PC-3 (cell line): ENCODE measurements around the gene PARP16. TPM values are rescaled to one million over a fixed set of nuclear protein-coding genes. Genes with fewer than 3 reads are reported as not detected.

Experiments used
- ATAC-seq: fragments of 200-7000 bp; cut with Tn5 transposase; 2 replicates; pipeline ENCODE4 v1.9.1; 2020; ENCODE audit warnings: mild to moderate bottlenecking, moderate library complexity
- BruUV-seq: library from RNA; stranded (reverse); fragments of 400-500 nt; replicated peaks from 2 replicates; lab custom pipeline; 2021; lab: Mats Ljungman, UMichigan
- CTCF ChIA-PET: fragments of 300-600 bp; sonication (Branson Sonifier 250); formaldehyde crosslinking; loops from one replicate; lab custom pipeline; 2022; ENCODE audit warnings: antibody characterized with exemption; lab: Charles Lee
- POLR2A ChIA-PET: fragments of 300-600 bp; sonication (Branson Sonifier 250); formaldehyde crosslinking; loops from one replicate; lab custom pipeline; 2022; ENCODE audit warnings: antibody characterized with exemption; ENCODE audit not compliant: unreplicated experiment; lab: Charles Lee
- DNase-seq: peaks from one replicate; pipeline ENCODE4 v3.0.0-alpha.2; 2015
- H2AFZ ChIP-seq: fragments of 300-600 bp; sonication (generic); 2 replicates; pipeline ENCODE4 v1.6.0; 2016; ENCODE audit warnings: antibody characterized with exemption, low read length
- H3F3A ChIP-seq: fragments of 300-600 bp; sonication (generic); one replicate; pipeline ENCODE4 v1.6.0; 2017; ENCODE audit warnings: antibody characterized with exemption, low read length, control low read depth, mild to moderate bottlenecking; ENCODE audit not compliant: unreplicated experiment
- H3K27ac ChIP-seq: fragments of 300-600 bp; sonication (generic); 2 replicates; pipeline ENCODE4 v1.5.1; 2016; ENCODE audit warnings: mild to moderate bottlenecking, low read length
- H3K27me3 ChIP-seq: fragments of 300-600 bp; sonication (generic); 2 replicates; pipeline ENCODE4 v1.6.1; 2016; ENCODE audit warnings: low read length, mixed read lengths
- H3K36me3 ChIP-seq: fragments of 300-600 bp; sonication (generic); 2 replicates; pipeline ENCODE4 v1.6.1; 2016; ENCODE audit warnings: low read depth, mixed run types, low read length, mixed read lengths
- H3K4me1 ChIP-seq: fragments of 300-600 bp; sonication (generic); 2 replicates; pipeline ENCODE4 v1.5.1; 2016; ENCODE audit warnings: low read length; ENCODE audit not compliant: insufficient read depth
- H3K4me2 ChIP-seq: fragments of 300-600 bp; sonication (generic); 2 replicates; pipeline ENCODE4 v1.6.0; 2016; ENCODE audit warnings: low read length
- H3K4me3 ChIP-seq: fragments of 300-600 bp; sonication (generic); 2 replicates; pipeline ENCODE4 v1.5.1; 2016; ENCODE audit warnings: mild to moderate bottlenecking, low read length, mixed read lengths
- H3K79me2 ChIP-seq: fragments of 300-600 bp; sonication (generic); 2 replicates; pipeline ENCODE4 v1.6.1; 2017; ENCODE audit warnings: low read length, mixed read lengths
- H3K9ac ChIP-seq: fragments of 300-600 bp; sonication (generic); 2 replicates; pipeline ENCODE4 v1.6.0; 2016; ENCODE audit warnings: mild to moderate bottlenecking, low read length
- H3K9me2 ChIP-seq: fragments of 300-600 bp; sonication (generic); replicated peaks from 2 replicates; pipeline ENCODE4 v1.6.1; 2016; ENCODE audit warnings: mixed run types, low read length, mixed read lengths
- H3K9me3 ChIP-seq: fragments of 300-600 bp; sonication (generic); 2 replicates; pipeline ENCODE4 v1.6.1; 2016; ENCODE audit warnings: low read length, mixed read lengths
- H4K20me1 ChIP-seq: fragments of 300-600 bp; sonication (generic); 2 replicates; pipeline ENCODE4 v1.6.1; 2016; ENCODE audit warnings: low read length, mixed read lengths
- EZH2 ChIP-seq: fragments of 300-600 bp; sonication (generic); IDR thresholded peaks from one replicate; pipeline ENCODE4 v1.6.1; 2017; ENCODE audit warnings: antibody characterized with exemption, mild to moderate bottlenecking, low read length; ENCODE audit not compliant: unreplicated experiment
- EZH2phosphoT487 ChIP-seq: fragments of 300-600 bp; sonication (generic); IDR thresholded peaks from 2 replicates; pipeline ENCODE4 v1.6.1; 2018; ENCODE audit warnings: mild to moderate bottlenecking, antibody characterized with exemption, low read length, borderline replicate concordance
- intact Hi-C: fragments of 100-400 bp; cut with micrococcal nuclease; formaldehyde crosslinking; loops from 2 replicates; pipeline ENCODE4 v1.9.0; 2023
- total RNA-seq: library from RNA; depleted of rRNA; stranded (reverse); fragments of >200 nt; gene quantifications from 2 replicates; pipeline ENCODE4 v1.2.3, GENCODE V29; 2014
- TF ChIP-seq, protein P1 (sequence below): fragments of 300-600 bp; sonication (generic); conservative IDR thresholded peaks from 2 replicates; pipeline ENCODE4 v1.5.1; 2017; ENCODE audit warnings: antibody characterized with exemption, low read depth, mild to moderate bottlenecking, low read length

Gene PARP16
- total RNA-seq, 1 experiment from 2014 or later, result 6.4 TPM

DNA sequence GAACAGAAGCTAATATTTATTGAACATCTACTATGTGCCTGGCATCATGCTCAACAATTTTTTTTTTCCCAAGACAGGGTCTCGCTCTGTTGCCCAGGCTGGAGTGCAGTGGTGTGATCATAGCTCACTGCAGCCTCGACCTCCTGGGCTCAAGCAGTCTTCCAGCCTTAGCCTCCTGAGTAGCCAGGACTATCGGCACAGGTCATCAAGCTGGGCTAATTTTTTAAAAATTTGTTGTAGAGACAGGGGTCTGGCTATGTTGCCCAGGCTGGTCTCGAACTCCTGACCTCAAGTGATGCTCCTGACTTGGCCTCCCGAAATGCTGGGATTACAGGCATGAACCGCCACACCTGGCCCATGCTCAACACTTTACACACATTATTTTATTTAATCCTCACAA, 39.7 kb downstream of the PARP16 start:
- intact Hi-C loops, result no loop called here
- no peak for TF ChIP-seq EZH2phosphoT487
- TF ChIP-seq EZH2, result no peak
- TF ChIP-seq, protein P1, sequence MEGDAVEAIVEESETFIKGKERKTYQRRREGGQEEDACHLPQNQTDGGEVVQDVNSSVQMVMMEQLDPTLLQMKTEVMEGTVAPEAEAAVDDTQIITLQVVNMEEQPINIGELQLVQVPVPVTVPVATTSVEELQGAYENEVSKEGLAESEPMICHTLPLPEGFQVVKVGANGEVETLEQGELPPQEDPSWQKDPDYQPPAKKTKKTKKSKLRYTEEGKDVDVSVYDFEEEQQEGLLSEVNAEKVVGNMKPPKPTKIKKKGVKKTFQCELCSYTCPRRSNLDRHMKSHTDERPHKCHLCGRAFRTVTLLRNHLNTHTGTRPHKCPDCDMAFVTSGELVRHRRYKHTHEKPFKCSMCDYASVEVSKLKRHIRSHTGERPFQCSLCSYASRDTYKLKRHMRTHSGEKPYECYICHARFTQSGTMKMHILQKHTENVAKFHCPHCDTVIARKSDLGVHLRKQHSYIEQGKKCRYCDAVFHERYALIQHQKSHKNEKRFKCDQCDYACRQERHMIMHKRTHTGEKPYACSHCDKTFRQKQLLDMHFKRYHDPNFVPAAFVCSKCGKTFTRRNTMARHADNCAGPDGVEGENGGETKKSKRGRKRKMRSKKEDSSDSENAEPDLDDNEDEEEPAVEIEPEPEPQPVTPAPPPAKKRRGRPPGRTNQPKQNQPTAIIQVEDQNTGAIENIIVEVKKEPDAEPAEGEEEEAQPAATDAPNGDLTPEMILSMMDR, result no peak
- Histone ChIP-seq H3K4me2 (no peak overlapping the region), H3K36me3 (no peaks in the 10 kb centered on the region), H4K20me1 (no peaks in the 10 kb centered on the region), H3K4me1 (no peaks in the 10 kb centered on the region), H3K27me3 (no peaks in the 10 kb centered on the region), H2AFZ (no peak overlapping the region), H3K79me2 (no peaks in the 10 kb centered on the region), H3K9me2 (no peaks in the 10 kb centered on the region), H3K4me3 (no peak overlapping the region), H3F3A (no peaks in the 10 kb centered on the region), H3K9ac (no peak overlapping the region), H3K9me3 (no peaks in the 10 kb centered on the region), H3K27ac (no peak overlapping the region)
- ATAC-seq (no peak), DNase-seq (no peak)
- ChIA-PET POLR2A (no interaction called here), CTCF (no interaction called here)
- no TSS peak for BruUV-seq

DNA sequence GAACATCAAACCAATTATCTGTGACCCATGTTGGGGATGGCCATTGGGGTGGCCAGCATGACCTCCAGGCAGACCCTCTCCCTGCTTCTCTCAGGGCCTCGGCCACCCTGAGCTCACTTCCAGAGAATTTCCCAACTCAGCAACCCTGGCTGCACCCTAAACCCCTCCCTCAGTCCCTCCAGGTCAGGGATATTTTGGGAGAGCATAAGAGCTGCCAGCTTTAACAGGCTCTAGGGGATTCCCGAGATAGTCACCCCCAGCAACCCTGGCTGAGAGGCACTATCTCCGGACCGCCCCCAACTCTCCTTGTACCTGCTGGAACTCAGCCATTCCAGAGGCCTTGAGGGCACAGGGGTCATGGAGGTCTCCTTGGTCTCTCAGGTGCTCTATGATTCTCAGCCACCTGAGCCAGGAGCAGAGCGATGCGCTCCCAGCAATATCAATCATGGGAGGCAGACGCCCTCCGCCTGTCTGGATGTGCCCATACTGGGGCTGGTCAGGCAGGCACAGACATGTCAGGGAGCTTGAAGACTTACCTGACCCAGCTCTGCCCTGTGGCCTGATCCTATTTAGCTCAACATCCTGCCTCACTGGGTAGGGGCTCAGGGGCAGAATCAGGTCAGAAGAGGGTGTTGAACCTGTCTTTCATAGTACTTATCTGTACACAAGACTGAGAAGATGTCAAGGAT, 40.5 kb downstream of the PARP16 start:
- Histone ChIP-seq H3K9me3 (no peaks in the 10 kb centered on the region), H3K79me2 (no peaks in the 10 kb centered on the region), H4K20me1 (no peaks in the 10 kb centered on the region), H2AFZ (no peak overlapping the region), H3K36me3 (no peaks in the 10 kb centered on the region), H3K9me2 (no peaks in the 10 kb centered on the region), H3K4me1 (no peaks in the 10 kb centered on the region), H3K27me3 (no peaks in the 10 kb centered on the region), H3F3A (no peaks in the 10 kb centered on the region), H3K27ac (no peak overlapping the region), H3K4me3 (no peak overlapping the region), H3K4me2 (no peak overlapping the region), H3K9ac (no peak overlapping the region)
- DNase-seq (no peak), ATAC-seq (no peak)
- TF ChIP-seq EZH2, result no peak
- no peak for TF ChIP-seq EZH2phosphoT487
- TF ChIP-seq, protein P1, result no peak
- ChIA-PET CTCF (no interaction called here), POLR2A (no interaction called here)
- BruUV-seq, result no TSS peak
- intact Hi-C loops, result no loop called here

DNA sequence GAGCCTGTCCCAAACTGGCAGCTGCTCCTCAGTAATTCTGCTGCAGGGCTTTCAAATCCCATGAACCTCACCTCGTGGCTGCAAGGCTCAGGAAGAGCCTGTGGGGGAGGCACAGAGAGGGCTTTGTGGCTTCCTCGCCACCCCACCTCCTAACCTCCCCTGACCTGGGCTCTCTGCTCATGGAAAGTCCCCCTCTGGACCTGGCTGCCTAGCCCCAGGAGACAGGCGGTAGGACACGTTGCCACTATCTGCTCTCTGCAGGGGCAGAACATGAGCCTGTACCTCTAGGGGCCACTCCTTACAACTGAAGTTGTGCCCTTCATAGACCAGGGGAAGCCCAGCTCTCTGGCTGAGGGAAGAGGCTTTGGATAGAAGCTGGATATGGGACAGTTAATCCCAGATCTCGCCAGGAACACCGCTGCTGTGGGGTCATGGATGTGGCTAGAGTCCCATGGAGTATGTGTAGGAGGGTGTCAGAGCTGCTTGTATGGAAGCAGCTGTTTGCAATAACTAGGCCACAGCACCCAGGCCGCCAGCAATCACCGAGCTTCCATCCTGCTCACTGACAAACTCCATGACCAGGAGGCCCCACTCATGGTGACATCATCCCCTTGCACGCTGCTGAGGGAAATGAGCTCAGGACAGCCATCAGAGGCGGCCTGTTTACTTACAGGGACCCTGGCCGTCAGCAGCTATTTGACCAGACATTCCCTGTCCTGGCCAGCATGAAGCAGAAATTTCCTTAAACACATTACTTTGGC, 41.4 kb downstream of the PARP16 start:
- no peak overlapping the region for H3K27ac ChIP-seq
- no peaks in the 10 kb centered on the region for H3K9me3 ChIP-seq
- H3K4me3 ChIP-seq, result no peak overlapping the region
- no peaks in the 10 kb centered on the region for H3F3A ChIP-seq
- H3K27me3 ChIP-seq, result no peaks in the 10 kb centered on the region
- H3K4me2 ChIP-seq, result no peak overlapping the region
- H3K36me3 ChIP-seq, result no peaks in the 10 kb centered on the region
- ChIA-PET POLR2A (no interaction called here), CTCF (no interaction called here)
- BruUV-seq, result no TSS peak
- H3K9me2 ChIP-seq, result no peaks in the 10 kb centered on the region
- no peaks in the 10 kb centered on the region for H4K20me1 ChIP-seq
- H3K79me2 ChIP-seq, result no peaks in the 10 kb centered on the region
- ATAC-seq, result no peak
- no peaks in the 10 kb centered on the region for H3K4me1 ChIP-seq
- no peak overlapping the region for H3K9ac ChIP-seq
- TF ChIP-seq, protein P1, result no peak
- TF ChIP-seq EZH2phosphoT487 (no peak), EZH2 (no peak)
- intact Hi-C loops, result no loop called here
- H2AFZ ChIP-seq, result no peak overlapping the region
- no peak for DNase-seq
